Fibroblast of mammary gland (primary cell): Measurements from ENCODE around the gene SLC38A9.

Experiments used
- DNase-seq: peaks from one replicate; pipeline ENCODE4 v3.0.0-alpha.2; 2010; ENCODE audit warnings: low read depth
- H3K4me3 ChIP-seq: 2 replicates; pipeline ENCODE4 v1.5.1; 2011; ENCODE audit warnings: low read depth, mild to moderate bottlenecking, low read length, moderate library complexity; ENCODE audit not compliant: control insufficient read depth
- TF ChIP-seq, protein P1 (sequence below): conservative IDR thresholded peaks from 2 replicates; pipeline ENCODE4 v1.5.1; 2011; ENCODE audit warnings: low read depth, low read length, inconsistent platforms; ENCODE audit not compliant: control insufficient read depth, insufficient read depth

Gene SLC38A9

DNA sequence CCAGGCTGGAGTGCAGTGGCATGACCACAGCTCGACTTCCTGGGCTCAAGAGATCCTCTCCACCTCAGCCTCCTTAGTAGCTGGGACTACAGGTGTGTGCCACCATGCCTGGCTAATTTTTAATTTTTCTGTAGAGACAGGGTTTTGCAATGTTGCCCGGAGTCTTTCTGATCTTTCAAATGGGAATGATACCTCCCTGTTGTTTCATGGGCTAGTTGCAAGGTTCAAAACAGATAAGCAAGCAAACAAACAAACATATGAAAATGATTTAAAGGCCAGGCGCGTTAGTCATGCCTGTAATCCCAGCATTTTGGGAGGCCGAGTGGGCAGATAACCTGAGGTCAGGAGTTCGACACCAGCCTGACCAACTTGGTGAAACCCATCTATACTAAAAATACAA lies 132.1 kb downstream of the SLC38A9 start:
- H3K4me3 ChIP-seq = no peak overlapping the region
- DNase-seq = no peak
- TF ChIP-seq, protein P1, sequence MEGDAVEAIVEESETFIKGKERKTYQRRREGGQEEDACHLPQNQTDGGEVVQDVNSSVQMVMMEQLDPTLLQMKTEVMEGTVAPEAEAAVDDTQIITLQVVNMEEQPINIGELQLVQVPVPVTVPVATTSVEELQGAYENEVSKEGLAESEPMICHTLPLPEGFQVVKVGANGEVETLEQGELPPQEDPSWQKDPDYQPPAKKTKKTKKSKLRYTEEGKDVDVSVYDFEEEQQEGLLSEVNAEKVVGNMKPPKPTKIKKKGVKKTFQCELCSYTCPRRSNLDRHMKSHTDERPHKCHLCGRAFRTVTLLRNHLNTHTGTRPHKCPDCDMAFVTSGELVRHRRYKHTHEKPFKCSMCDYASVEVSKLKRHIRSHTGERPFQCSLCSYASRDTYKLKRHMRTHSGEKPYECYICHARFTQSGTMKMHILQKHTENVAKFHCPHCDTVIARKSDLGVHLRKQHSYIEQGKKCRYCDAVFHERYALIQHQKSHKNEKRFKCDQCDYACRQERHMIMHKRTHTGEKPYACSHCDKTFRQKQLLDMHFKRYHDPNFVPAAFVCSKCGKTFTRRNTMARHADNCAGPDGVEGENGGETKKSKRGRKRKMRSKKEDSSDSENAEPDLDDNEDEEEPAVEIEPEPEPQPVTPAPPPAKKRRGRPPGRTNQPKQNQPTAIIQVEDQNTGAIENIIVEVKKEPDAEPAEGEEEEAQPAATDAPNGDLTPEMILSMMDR = no peak

DNA sequence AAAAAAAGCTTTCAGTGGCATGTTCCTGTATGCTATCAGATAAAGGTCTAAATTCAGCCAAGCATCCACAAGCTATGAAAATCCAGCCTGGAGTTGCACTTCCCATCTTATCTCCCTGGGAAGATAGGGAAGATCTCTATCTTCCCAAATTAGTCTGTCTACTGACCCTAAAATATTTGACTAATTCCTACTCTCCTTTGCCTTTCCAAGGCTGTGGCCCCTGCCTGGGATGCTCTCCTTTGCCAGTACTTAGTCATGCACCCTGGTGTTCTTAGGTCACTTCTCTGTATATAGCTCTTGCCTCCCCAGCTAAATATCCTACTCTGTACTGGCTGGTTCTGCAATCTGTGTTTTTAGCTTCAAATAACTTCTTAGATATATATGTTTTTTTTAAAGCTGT lies 133.4 kb downstream of the SLC38A9 start:
- TF ChIP-seq, protein P1 = no peak
- no peak overlapping the region for H3K4me3 ChIP-seq
- peak; percentile 38 for DNase-seq

DNA sequence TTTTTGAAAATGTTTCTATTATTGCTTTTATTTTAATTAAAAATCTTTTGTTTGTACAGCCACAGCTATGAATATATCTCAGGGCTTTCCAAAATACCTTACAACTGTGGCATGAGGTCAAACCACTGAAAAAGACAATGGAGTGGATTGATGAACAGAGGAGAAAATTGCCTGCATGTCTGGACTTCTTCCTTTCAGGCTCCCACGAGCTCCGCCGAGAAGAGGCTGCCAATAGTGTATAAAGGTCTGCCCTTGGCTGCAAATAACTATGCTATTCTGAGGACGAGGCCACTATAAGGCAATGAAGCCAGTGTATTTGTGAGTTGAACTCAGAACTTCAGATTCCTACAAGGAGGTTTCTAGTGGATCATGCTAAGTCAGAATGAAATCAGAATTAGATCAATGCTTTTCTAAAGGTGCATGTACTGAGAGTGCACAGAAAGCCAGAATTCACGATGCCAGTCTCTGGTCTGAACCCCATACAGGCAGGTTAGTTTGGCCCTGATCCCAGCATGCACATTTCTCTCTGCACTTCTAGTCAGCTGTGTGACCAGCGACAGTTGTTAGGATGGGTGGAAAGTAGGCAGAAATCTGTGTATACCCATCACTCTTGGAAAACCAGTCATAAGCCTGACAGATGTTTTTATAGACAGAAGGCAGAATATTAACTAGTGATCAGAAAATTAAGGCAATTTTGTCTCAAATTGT lies 134.6 kb downstream of the SLC38A9 start:
- TF ChIP-seq, protein P1 = no peak
- peak; percentile 53 for DNase-seq
- no peak overlapping the region for H3K4me3 ChIP-seq

DNA sequence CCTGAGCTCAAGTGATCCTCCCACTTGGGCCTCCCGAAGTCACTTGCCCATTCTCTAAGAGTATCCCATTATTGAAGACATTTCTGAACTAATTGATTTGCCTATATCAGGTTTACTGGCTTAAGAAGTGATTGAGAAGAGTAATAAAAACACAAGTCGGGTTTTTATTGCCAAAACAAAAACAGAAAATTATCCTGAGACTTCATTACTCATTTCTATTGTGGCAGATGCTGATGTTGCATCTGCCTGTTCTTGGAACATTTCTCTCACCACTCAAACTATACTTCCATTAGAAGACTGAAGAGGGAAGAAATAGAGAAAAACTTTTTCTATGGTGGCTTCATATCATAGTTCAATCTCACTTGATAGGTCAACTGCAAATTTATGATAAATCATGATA lies 135.5 kb downstream of the SLC38A9 start:
- TF ChIP-seq, protein P1 = no peak
- no peak for DNase-seq
- H3K4me3 ChIP-seq = no peak overlapping the region
